ENCODE results near the gene ACTMAP. TPM values are rescaled to one million over a fixed set of nuclear protein-coding genes. Genes with fewer than 3 reads are reported as not detected.

The ACTMAP gene
- polyA plus RNA-seq, 3 donors, result 4.3 to 13.0 (median 8.5) TPM

- peak overlapping the region; percentile 95 to 97 for H3K27ac ChIP-seq (ENCODE audit: low read depth in 1 of 2, low read length in 2 of 2)
- peaks cover 23% of the 10 kb centered on the region for H4K20me1 ChIP-seq (ENCODE audit: insufficient read depth, low read length)
- intact Hi-C loops (cut with micrococcal nuclease), result loop anchor here in 1 of 2 donors (2.0 to 5.0 kb wide), 2 partner anchors 35 to 62 kb away; no protein-coding TSS in a partner anchor
- peak overlapping the region; percentile 97 to 100 (median 99) for H3K27ac Mint-ChIP-seq
- no peaks in the 10 kb centered on the region for H3K27me3 ChIP-seq (ENCODE audit: control insufficient read depth in 2 of 2, insufficient read depth in 2 of 2, low read length in 2 of 2)
- H2AFZ ChIP-seq (ENCODE audit: insufficient read depth, low read depth, low read length, poor library complexity, severe bottlenecking), result peak overlapping the region; percentile 63
- H3K79me2 ChIP-seq (ENCODE audit: insufficient read depth, low read length), result peaks cover 21% of the 10 kb centered on the region
- H3K4me1 ChIP-seq (ENCODE audit: control insufficient read depth in 1 of 2, insufficient read depth in 2 of 2, low read length in 2 of 2), result peaks cover 19 to 24% of the 10 kb centered on the region in 2 donors
- TF ChIP-seq CTCF (IDR thresholded peaks at IDR 0.05), result no peak
- peaks cover 22 to 27% of the 10 kb centered on the region in 2 donors for H3K36me3 Mint-ChIP-seq
- H3K4me3 Mint-ChIP-seq, result peak overlapping the region; percentile 94 to 97
- peaks cover 0 to 2% (median 1%) of the 10 kb centered on the region in 3 donors for H3K27me3 Mint-ChIP-seq (ENCODE audit: low read depth in 3 of 3)
- H3K9me3 Mint-ChIP-seq, result peaks cover 0 to 1% (median 0%) of the 10 kb centered on the region in 7 donors
- H3K9ac ChIP-seq (ENCODE audit: insufficient read depth, low read length, poor library complexity, severe bottlenecking), result peak overlapping the region; percentile 78
- H3K9me3 ChIP-seq (replicated peaks in 1 of 2; ENCODE audit: control insufficient read depth in 1 of 2, insufficient read depth in 1 of 2, low read length in 2 of 2), result no peaks in the 10 kb centered on the region
- peak overlapping the region; percentile 93 for H3K4me2 ChIP-seq (replicated peaks; ENCODE audit: extremely low read depth, low read length, poor library complexity, severe bottlenecking)
- peak overlapping the region; percentile 69 to 89 (median 85) for H3K4me3 ChIP-seq (replicated peaks in 1 of 3; ENCODE audit: low read depth in 2 of 3, low read length in 3 of 3)
- H3K4me1 Mint-ChIP-seq, result peaks cover 31% of the 10 kb centered on the region
- peaks cover 1 to 18% of the 10 kb centered on the region in 2 donors for H3K36me3 ChIP-seq (replicated peaks in 1 of 2; ENCODE audit: control insufficient read depth in 1 of 2, insufficient read depth in 2 of 2, low read length in 2 of 2)
- 7% methylated on average over 5 of the region's 13 CpGs for WGBS (ENCODE audit: insufficient coverage)
- DNase-seq, result peak; percentile 96 to 98 (median 97)
Observed at GRCh38 chr19:40776932-40777644, 26.8 kb upstream of the ACTMAP start.

GRCh38 chr19:40776364-40776763 lies 26.1 kb upstream of the ACTMAP start:
- H3K4me3 ChIP-seq (replicated peaks in 1 of 3; ENCODE audit: low read depth in 2 of 3, low read length in 3 of 3), result peak overlapping the region in 1 of 3 experiments; percentile 85
- intact Hi-C loops (cut with micrococcal nuclease), result loop anchor here in 1 of 2 donors (2.0 to 5.0 kb wide), 2 partner anchors 36 to 62 kb away; no protein-coding TSS in a partner anchor
- peak overlapping the region; percentile 93 for H3K4me2 ChIP-seq (replicated peaks; ENCODE audit: extremely low read depth, low read length, poor library complexity, severe bottlenecking)
- Mint-ChIP-seq H3K4me1 (peaks cover 29% of the 10 kb centered on the region), H3K36me3 (peaks cover 18 to 24% of the 10 kb centered on the region in 2 donors), H3K27me3 (ENCODE audit: low read depth in 3 of 3) (peaks cover 0 to 4% (median 2%) of the 10 kb centered on the region in 3 donors), H3K9me3 (peaks cover 0 to 4% (median 0%) of the 10 kb centered on the region in 7 donors), H3K27ac (peak overlapping the region; percentile 68 to 100 (median 99)), H3K4me3 (peak overlapping the region in 1 of 2 donors; percentile 94)
- WGBS (ENCODE audit: insufficient coverage), result no CpG with 5 or more reads among the region's 7 CpGs
- no peak for DNase-seq
- H3K79me2 ChIP-seq (ENCODE audit: insufficient read depth, low read length), result peaks cover 21% of the 10 kb centered on the region
- H3K9ac ChIP-seq (ENCODE audit: insufficient read depth, low read length, poor library complexity, severe bottlenecking), result peak overlapping the region; percentile 78
- peaks cover 19 to 24% of the 10 kb centered on the region in 2 donors for H3K4me1 ChIP-seq (ENCODE audit: control insufficient read depth in 1 of 2, insufficient read depth in 2 of 2, low read length in 2 of 2)
- H3K27ac ChIP-seq (ENCODE audit: low read depth in 1 of 2, low read length in 2 of 2), result peak overlapping the region; percentile 95 to 97
- no peaks in the 10 kb centered on the region for H3K27me3 ChIP-seq (ENCODE audit: control insufficient read depth in 2 of 2, insufficient read depth in 2 of 2, low read length in 2 of 2)
- peak overlapping the region; percentile 63 for H2AFZ ChIP-seq (ENCODE audit: insufficient read depth, low read depth, low read length, poor library complexity, severe bottlenecking)
- H3K9me3 ChIP-seq (replicated peaks in 1 of 2; ENCODE audit: control insufficient read depth in 1 of 2, insufficient read depth in 1 of 2, low read length in 2 of 2), result no peaks in the 10 kb centered on the region
- peaks cover 0 to 18% of the 10 kb centered on the region in 2 donors for H3K36me3 ChIP-seq (replicated peaks in 1 of 2; ENCODE audit: control insufficient read depth in 1 of 2, insufficient read depth in 2 of 2, low read length in 2 of 2)
- peaks cover 20% of the 10 kb centered on the region for H4K20me1 ChIP-seq (ENCODE audit: insufficient read depth, low read length)
- no peak for TF ChIP-seq CTCF (IDR thresholded peaks at IDR 0.05)

All from CD14-positive monocyte (primary cell).